Panc1 (cell line): ENCODE data around the gene LRCH1. TPM values are rescaled to one million over a fixed set of nuclear protein-coding genes. Genes with fewer than 3 reads are reported as not detected.

Experiments
- ATAC-seq: fragments of 200-7000 bp; cut with Tn5 transposase; 2 replicates; pipeline ENCODE4 v1.9.1; 2020; ENCODE audit warnings: mild to moderate bottlenecking, moderate library complexity
- BruUV-seq: library from RNA; stranded (reverse); fragments of 400-500 nt; replicated peaks from 2 replicates; lab custom pipeline; 2021; lab: Mats Ljungman, UMichigan
- CTCF ChIA-PET: fragments of 300-600 bp; sonication (Branson Sonifier 250); formaldehyde crosslinking; loops from one replicate; lab custom pipeline; 2022; ENCODE audit warnings: antibody characterized with exemption; lab: Charles Lee
- POLR2A ChIA-PET: fragments of 300-600 bp; sonication (Branson Sonifier 250); formaldehyde crosslinking; loops from one replicate; lab custom pipeline; 2022; ENCODE audit warnings: antibody characterized with exemption; lab: Charles Lee
- DNase-seq: peaks from one replicate; pipeline ENCODE4 v3.0.0-alpha.2; 2010; ENCODE audit warnings: low read depth, low spot score
- H3K27ac ChIP-seq: 2 replicates; pipeline ENCODE4 v1.5.1; 2011; ENCODE audit warnings: mild to moderate bottlenecking, low read length, inconsistent platforms
- H3K27me3 ChIP-seq: fragments of 200-500 bp; sonication (Bioruptor generic); 2 replicates; pipeline ENCODE4 v1.6.0; 2014; ENCODE audit warnings: low read length, inconsistent platforms; ENCODE audit not compliant: control insufficient read depth, insufficient read depth
- H3K36me3 ChIP-seq: fragments of 200-500 bp; sonication (Bioruptor generic); 2 replicates; pipeline ENCODE4 v1.5.1; 2014; ENCODE audit warnings: inconsistent platforms, mild to moderate bottlenecking, low read length, moderate library complexity; ENCODE audit not compliant: control insufficient read depth, insufficient read depth
- H3K4me1 ChIP-seq: 2 replicates; pipeline ENCODE4 v1.5.1; 2011; ENCODE audit warnings: inconsistent platforms, mild to moderate bottlenecking, low read length, moderate library complexity; ENCODE audit not compliant: control insufficient read depth, insufficient read depth
- H3K4me3 ChIP-seq, 2 experiments: 2 replicates each; pipeline ENCODE4 v1.5.1; 2011 to 2012; ENCODE audit warnings: low read depth in 2 of 2, low read length in 2 of 2, mild to moderate bottlenecking in 2 of 2, inconsistent platforms in 1 of 2, moderate library complexity in 1 of 2
- H3K9me3 ChIP-seq: fragments of 200-500 bp; sonication (Bioruptor generic); 2 replicates; pipeline ENCODE4 v1.5.1; 2014; ENCODE audit warnings: low read depth, mild to moderate bottlenecking, inconsistent platforms, low read length, moderate library complexity; ENCODE audit not compliant: control insufficient read depth, insufficient read depth
- CTCF ChIP-seq: fragments of 450-650 bp; IDR thresholded peaks from 2 replicates; pipeline ENCODE4 v1.5.1; 2017; ENCODE audit warnings: mild to moderate bottlenecking
- POLR2AphosphoS5 ChIP-seq: IDR thresholded peaks from 2 replicates; pipeline ENCODE4 v1.6.1; 2012; ENCODE audit warnings: mild to moderate bottlenecking, low read depth, low read length, moderate library complexity
- REST ChIP-seq, 2 experiments: IDR thresholded peaks; 2 replicates each; pipeline ENCODE4 v1.6.1; 2011 to 2012; ENCODE audit warnings: low read depth in 2 of 2, control low read depth in 1 of 2, low read length in 1 of 2, mild to moderate bottlenecking in 1 of 2, moderate library complexity in 1 of 2; ENCODE audit not compliant: insufficient read depth in 1 of 2
- SIN3A ChIP-seq: IDR thresholded peaks from 2 replicates; pipeline ENCODE4 v1.6.1; 2012; ENCODE audit warnings: low read depth, mild to moderate bottlenecking, low read length, moderate library complexity, borderline replicate concordance; ENCODE audit not compliant: insufficient read depth
- TCF7L2 ChIP-seq: IDR thresholded peaks from 2 replicates; pipeline ENCODE4 v1.6.1; 2011; ENCODE audit warnings: mild to moderate bottlenecking, low read depth, low read length, inconsistent platforms
- in situ Hi-C: cut with HindIII; loops from 2 replicates; pipeline ENCODE4 v1.10.0; 2016; ENCODE audit warnings: low sequenced_read_pairs, low pct_unique_long_range_greater_than_20kb
- intact Hi-C: fragments of 100-400 bp; cut with micrococcal nuclease; formaldehyde crosslinking; loops from one replicate; pipeline ENCODE4 v1.10.0; 2022; ENCODE audit not compliant: unreplicated experiment
- total RNA-seq: library from RNA; stranded (reverse); gene quantifications from one replicate; pipeline ENCODE4 v1.2.1, GENCODE V29; 2021; ENCODE audit not compliant: unreplicated experiment

The LRCH1 gene
- total RNA-seq, 1 experiment from 2014 or later, result 7.9 TPM

DNA sequence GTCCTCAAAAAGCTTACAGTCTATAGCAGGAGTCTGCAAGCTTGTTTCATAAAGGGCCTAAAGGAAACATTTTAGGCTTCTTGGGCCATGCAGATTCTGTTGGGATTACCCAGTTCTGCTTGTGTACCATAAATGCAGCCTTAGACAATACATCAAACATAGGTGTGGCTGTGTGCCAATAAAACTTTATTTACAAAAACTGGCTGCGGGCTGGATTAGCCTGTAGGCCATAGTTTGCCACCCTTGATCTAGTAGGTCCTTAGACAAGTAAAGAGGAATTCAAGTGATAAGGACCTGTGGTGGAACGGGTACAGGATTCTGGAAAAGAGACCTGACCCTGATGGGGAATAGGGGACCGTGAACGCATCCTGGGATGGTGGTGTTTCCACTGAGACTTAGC lies 192.1 kb downstream of the LRCH1 start:
- ChIA-PET CTCF (no interaction called here), POLR2A (no interaction called here)
- intact Hi-C loops (no loop called here), in situ Hi-C loops (no loop called here)
- no peak overlapping the region for H3K27ac ChIP-seq
- H3K36me3 ChIP-seq, result no peaks in the 10 kb centered on the region
- ATAC-seq, result no peak
- TF ChIP-seq TCF7L2, result no peak
- no peak for TF ChIP-seq CTCF
- TF ChIP-seq SIN3A, result no peak
- TF ChIP-seq REST (IDR thresholded peaks at IDR 0.05; ENCODE audit: insufficient read depth in 1 of 2, low read depth in 2 of 2, low read length in 1 of 2), result no peak
- no peak for TF ChIP-seq POLR2AphosphoS5
- no peaks in the 10 kb centered on the region for H3K9me3 ChIP-seq
- no peaks in the 10 kb centered on the region for H3K27me3 ChIP-seq
- H3K4me3 ChIP-seq, result no peak overlapping the region
- no peak for DNase-seq
- no TSS peak for BruUV-seq
- H3K4me1 ChIP-seq, result no peaks in the 10 kb centered on the region

DNA sequence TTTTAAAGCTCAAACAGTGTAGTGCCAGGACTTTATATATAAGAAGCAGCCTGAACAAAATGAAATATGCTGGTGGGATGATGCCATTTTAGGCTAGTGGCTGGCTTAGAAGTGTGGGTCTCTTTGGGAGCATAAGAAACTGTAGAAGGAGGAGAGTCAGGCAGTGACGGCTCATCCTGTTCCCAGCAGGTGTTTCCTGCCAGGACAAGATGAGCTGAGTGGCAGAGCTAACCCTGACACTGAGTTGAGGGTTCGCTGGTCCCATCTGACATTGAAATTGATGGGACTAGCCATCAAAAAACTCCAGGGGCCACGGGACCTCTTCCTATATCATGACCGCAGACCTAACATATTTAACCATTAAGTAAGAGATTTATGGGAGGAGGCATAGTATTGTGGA lies 192.7 kb downstream of the LRCH1 start:
- DNase-seq, result no peak
- intact Hi-C loops (no loop called here), in situ Hi-C loops (no loop called here)
- H3K4me1 ChIP-seq, result no peaks in the 10 kb centered on the region
- ChIA-PET CTCF (interaction anchor here (0.6 kb wide), 1 partner anchor 18 kb away, joined by 4 read pairs; no protein-coding TSS in a partner anchor), POLR2A (no interaction called here)
- H3K27me3 ChIP-seq, result no peaks in the 10 kb centered on the region
- no peak for ATAC-seq
- no peak overlapping the region for H3K4me3 ChIP-seq
- no peaks in the 10 kb centered on the region for H3K9me3 ChIP-seq
- no peak overlapping the region for H3K27ac ChIP-seq
- no peak for TF ChIP-seq POLR2AphosphoS5
- TF ChIP-seq SIN3A, result no peak
- no peaks in the 10 kb centered on the region for H3K36me3 ChIP-seq
- BruUV-seq, result no TSS peak

DNA sequence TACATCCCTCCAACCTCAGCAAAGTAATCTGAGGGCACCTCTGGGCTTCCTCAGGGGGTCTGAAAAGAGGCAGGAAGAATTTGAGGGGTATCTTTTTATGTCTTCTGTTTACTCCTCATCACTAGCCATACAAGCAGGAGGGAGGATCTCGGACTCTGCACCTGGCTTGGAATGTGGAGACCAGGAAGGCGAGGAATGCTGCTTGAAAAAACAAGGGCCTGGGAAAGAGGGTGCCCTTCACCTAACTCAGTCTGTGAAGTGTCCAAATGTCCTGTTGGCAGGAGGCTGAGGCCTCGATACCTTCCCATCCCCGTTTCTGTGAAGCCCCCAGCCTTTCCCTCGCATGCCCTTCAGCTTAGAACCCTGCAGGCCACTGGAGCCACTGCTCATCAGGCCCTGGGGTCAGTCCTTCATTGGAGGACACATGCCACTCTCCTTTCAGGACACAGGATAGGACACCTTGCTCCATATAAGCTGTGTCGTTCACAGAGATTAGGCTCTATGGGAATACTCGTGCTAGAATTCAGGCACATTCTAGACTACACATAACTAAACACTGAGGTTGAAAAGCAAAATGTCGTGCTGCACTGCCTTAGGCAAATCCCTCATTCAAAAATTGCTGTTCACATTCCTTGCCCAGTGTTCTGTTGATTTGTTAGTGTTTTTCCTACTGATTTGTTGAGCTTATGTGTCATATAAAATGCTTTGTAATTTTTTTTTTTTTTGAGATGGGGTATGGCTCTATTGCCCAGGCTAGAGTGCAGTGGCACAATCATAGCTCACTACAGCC lies 194.3 kb downstream of the LRCH1 start:
- CTCF ChIA-PET, result no interaction called here
- in situ Hi-C loops, result no loop called here
- Histone ChIP-seq H3K27me3 (no peaks in the 10 kb centered on the region), H3K36me3 (no peaks in the 10 kb centered on the region), H3K27ac (no peak overlapping the region), H3K4me1 (no peaks in the 10 kb centered on the region), H3K9me3 (no peaks in the 10 kb centered on the region), H3K4me3 (no peak overlapping the region)
- intact Hi-C loops, result no loop called here
- TF ChIP-seq REST (IDR thresholded peaks at IDR 0.05; ENCODE audit: insufficient read depth in 1 of 2, low read depth in 2 of 2, low read length in 1 of 2) (no peak), CTCF (no peak), TCF7L2 (no peak), SIN3A (no peak), POLR2AphosphoS5 (no peak)
- POLR2A ChIA-PET, result no interaction called here
- no peak for DNase-seq
- ATAC-seq, result no peak
- no TSS peak for BruUV-seq
